Iris pigment epithelial cell (primary cell): Measurements from ENCODE around the gene ACE2.
A peak's percentile ranks its signal among the peaks of the same experiment; 100 is the strongest.
"Not testable (repeated sequence)": the region's sequence is repeated elsewhere in the genome, so short reads cannot be mapped to it uniquely, and the experiment has no call there.

Experiments
- DNase-seq: peaks from one replicate; pipeline ENCODE4 v3.0.0-alpha.2; 2011; ENCODE audit warnings: low read depth

ACE2 gene

GRCh38 chrX:15600745-15601144, at the start of gene ACE2:
TSS of gene ACE2 (minus strand) at chrX:15600960. CDS start at chrX:15600911, 49 bp downstream.
- no peak for DNase-seq

DNA sequence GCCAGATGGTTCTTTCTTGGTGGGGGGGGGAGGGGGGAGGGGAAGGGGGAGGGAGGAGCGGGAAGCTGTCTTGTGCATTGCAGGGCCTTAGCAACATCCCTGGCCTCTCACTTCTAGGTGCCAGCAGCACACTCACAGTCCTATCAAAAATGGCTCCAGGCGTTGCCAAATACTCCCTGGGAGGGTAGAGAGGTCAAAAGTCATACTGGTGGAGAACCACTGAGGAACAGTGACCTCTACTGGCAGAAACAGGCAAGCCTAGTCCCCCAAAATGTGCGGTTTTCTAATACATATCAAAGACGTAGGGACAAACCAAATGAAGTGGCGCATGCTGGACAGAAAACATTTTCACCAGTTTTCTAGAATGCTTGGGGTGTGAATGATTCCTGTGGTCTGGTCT, 46.8 kb upstream of the ACE2 start:
- not testable (repeated sequence) for DNase-seq

GRCh38 chrX:15646543-15646942, 45.8 kb upstream of the ACE2 start:
- DNase-seq, result no peak

DNA sequence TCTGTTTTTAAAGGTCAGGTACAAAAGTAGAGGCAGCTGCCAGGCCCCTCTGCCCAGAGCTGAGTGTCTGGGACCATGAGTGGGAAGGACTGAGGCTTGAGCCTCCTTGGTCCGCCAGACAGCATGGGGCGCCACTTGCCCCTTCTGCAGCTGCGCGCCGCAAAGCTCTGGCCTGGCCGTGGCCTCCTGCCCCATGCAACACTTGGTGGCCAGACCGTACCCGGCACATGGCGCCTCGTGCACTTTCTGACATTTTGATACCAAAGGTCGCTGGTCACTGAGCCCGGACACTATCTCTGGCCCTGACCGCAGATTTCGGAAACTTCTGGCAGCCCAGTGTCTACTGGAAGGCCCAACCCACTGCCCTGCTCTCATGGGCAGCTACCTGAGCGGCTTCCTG, 45.3 kb upstream of the ACE2 start:
- no peak for DNase-seq

- DNase-seq, result no peak
Measured at GRCh38 chrX:15645266-15645665, 44.5 kb upstream of the ACE2 start.

GRCh38 chrX:15644560-15644872, 43.8 kb upstream of the ACE2 start:
- no peak for DNase-seq

DNA sequence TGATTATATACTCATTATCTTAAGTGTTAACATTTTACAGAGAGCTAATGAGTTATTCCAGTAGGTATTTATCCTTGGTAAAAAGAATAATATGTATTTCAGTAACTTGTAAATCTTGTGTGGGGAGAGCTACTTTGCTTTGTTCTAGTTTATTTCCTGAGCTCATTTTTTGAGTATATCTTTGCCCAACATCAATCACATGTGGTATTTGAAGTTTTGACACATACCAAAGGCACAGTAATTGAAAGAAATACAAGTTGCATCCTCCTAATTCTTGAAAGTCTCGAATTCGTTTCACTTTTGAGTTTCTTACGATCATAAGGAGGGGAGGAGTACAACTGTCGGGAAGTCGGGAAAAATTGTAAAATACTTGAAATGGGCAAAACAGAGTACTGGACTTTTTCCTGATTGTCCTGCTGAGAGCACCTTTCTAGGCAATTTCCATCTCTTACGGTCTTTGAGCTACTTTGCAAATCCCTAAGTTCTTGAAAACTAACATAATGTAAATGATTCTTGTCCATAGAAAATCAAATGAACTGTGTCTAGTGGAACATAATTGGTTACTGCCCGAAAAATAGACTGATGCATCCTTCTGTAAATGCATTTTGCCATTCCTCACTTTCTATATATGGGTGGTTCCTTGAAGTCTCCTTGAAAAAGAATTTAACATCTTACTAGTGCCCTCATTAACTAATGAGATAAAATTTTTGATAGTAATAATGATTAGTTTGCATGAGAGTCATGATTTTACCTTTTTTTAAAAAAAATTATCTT, 43.2 kb upstream of the ACE2 start:
- no peak for DNase-seq

DNA sequence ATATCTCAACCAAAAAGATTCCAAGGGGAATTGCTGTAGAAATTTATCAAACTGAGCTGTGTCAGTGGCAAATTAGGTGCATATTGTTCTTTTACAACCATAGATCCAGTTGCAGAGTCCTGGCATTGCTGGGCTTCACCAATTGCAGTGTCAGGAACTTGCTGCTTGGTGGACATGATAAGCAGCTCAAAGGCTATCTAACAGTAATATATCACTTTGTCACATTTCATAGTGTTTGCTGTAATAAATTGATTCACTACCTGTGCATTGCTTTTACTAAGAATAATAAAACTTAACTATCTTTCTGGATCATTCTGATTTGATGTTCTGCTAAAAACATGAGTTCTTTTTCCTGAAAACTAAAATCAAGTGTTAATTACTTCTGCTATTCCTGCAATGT, 30.9 kb upstream of the ACE2 start:
- no peak for DNase-seq

GRCh38 chrX:15623054-15623453, 22.3 kb upstream of the ACE2 start:
- DNase-seq, result no peak

DNA sequence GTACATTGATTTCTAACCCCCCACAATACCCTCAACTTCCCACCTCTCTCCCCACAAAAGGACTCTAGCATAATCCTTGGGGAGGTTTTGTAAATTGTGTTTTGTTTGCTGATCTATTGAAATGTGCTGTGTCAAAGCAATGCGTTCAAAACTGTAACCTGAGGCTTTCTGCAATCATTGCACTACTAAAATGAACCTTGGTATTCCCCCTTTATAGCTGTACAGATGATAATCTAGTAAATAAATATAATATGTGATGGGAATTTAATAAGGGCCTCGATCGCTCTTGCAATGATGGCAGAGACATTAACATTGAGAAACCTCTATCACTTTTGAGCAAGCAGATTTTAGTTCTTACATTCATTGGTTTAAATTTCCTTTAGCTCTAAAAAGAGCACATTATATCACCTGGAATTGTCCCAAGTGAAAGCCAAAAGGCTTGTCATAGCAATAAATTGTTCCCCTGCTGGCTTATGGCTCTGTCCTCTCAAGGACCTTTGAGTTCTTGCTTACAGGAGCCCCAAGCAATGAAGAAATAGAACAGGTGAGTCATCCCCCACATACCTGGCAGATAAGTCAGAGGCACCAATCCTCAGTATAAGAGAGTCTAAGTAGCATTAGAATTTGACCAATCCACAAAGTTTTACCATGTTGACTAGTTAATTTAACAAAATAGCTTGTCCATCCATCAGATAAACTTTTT, 18.4 kb upstream of the ACE2 start:
- DNase-seq, result peak; percentile 14

DNA sequence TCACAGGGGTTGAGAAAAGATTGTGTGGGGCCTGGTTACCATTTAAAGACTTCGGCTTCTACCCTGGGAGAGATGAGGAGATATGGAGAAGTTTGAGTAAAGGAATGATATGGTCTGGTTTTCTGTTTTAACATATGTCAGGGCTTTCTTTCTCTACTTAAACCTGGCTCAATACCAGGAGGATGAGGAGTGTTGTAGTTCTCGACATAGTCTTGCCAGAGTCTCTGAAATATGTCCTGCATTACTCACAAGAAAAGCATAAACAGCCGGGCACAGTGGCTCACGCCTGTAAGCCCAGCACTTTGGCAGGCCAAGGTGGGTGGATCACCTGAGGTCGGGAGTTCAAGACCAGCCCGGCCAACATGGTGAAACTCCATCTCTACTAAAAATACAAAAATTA, 16.4 kb upstream of the ACE2 start:
- DNase-seq, result no peak

- no peak for DNase-seq
Measured at GRCh38 chrX:15616531-15616930, 15.8 kb upstream of the ACE2 start.

DNA sequence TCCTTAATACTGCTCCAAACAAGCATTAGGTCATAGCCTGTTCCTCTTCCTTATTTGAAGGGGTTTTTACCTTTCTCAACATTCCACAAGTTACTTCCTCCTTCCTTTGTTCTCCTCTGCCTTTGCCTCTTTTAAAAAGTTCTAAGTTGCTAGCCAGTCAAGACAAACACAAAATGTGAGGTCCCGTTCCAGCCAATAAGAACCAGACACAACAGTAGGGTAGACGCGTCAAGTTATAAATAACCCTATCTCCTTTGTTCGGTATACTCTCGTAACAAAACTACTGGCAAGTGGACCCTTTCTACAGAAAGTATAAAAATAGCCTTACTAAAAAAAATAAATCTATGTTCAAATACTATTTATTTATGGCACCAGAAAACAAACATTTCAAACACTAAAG, 6.3 kb upstream of the ACE2 start:
- no peak for DNase-seq

DNA sequence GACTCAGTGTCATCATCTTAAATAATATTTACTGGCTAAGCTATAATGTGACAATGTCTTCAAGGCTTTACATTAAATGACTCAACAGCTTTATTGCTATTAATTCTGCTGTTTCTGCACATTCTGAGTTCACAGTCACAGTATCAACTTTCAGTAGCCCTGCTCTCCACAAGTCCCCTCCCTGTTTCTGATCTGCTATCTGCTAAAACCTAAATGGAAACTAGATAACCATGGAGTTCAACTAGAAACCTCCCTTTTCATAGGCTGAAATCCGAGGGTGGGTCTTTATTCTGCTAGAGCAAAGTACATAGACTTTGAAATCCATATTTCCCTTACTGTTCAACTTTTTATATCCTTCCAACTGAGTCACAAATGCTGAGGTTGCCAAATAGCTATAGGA, 5.4 kb upstream of the ACE2 start:
- DNase-seq, result no peak

- DNase-seq, result no peak
Measured at GRCh38 chrX:15605226-15605625, 4.5 kb upstream of the ACE2 start.

GRCh38 chrX:15602761-15603160, 2.0 kb upstream of the ACE2 start:
- DNase-seq, result no peak

DNA sequence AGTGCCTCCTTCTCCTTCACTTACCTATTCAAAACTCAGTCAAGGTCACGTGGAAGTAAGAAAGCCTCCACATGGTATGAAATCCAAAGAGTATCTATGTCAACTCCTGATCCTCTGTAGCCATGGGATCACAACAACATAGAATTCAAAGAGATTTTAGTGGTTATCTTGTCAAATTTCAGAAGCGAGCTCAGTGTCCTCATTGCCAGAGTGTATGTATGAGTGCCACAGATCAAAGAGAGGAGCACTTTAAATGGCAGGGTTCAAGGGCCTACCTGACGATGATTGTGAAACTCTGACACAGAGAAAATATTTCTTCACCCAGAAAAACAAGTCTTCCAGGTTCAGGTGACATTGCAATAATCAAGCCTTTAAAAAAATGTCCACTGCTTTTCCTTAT, 1.2 kb upstream of the ACE2 start:
- no peak for DNase-seq

- DNase-seq, result no peak
Measured at GRCh38 chrX:15600049-15600448, 711 bp downstream of the ACE2 start.

GRCh38 chrX:15599461-15599860, 1.3 kb downstream of the ACE2 start:
- DNase-seq, result no peak

DNA sequence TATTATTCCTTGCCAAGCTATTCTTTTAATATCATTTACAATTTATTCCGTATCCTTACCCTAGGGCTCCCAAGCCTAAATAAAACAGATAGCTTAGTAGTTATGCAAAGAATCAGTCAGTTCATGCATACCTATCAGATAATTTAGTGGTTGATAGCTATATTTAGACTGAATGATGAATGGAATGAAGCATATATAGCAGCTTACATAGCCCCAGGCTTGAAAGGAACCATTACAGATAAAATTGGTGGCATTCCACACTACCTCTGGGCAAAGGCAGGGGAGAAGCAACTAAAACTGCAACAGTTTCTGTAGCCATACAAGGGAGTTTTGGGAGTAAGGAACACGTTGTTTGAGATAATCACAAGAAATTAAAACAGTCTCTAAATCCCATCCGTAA, 2.7 kb downstream of the ACE2 start:
- no peak for DNase-seq

DNA sequence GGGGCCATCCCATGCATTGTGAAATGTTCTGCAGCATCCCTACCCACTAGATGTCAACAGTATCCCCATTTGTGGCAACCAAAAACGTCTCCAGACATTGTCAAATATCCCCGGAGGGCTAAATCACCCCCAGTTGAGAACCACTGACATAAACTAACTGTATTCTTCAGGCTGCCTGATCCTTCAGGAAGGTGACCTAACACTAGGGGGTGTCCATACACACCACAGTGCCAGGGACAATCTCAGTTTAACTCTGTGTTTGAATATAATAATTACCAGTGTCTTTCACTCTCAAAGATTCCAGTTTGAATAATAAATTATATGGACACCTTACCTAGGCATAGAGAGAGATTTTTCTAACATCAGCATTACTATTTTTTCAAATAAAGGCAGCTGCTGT, 6.4 kb downstream of the ACE2 start:
- no peak for DNase-seq

DNA sequence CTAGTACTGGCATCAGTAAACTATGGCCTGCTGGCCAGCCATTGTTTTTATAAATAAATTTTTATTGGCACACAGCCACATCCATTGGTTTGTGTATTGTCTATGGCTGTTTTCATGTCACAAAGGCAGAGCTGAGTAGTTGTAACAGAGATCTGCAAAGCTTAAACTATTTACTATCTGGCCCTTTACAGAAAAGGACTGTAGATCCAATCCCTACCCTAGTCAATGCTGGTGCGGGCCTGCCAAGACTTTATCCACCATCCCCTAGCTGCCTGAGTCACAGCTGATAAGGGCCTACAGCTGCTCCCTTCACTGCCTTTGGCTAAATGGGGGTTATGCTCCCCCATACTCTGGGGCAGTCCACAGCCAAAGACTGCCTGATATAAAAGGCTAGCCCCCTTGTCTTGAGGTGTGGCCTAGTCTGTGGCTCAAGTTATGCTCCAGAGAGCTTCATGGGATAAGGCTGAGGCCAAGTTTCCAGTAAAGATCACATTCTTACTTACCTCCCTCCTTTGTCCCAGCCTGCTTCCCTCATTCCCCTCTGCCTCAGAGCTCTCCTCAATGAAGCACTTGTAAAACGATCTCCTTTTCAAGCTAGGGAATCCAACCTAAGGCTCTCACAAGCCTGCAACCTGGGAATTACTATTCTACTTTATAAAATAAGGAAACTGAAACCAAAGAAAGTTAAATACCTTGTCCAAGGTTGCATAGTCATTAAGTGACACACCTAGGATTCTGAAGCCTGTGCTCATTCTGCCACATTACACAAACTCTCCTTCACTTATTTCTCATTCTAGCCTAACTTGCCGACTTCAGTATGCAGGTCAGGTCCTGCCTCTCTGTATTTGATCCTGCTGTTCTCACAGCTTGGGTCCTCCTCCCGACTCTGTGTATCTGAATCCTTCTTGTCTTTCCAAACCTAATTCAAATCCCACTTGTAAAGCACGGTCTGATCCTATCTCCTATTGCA, 20.7 kb downstream of the ACE2 start:
- peak; percentile 34 for DNase-seq

DNA sequence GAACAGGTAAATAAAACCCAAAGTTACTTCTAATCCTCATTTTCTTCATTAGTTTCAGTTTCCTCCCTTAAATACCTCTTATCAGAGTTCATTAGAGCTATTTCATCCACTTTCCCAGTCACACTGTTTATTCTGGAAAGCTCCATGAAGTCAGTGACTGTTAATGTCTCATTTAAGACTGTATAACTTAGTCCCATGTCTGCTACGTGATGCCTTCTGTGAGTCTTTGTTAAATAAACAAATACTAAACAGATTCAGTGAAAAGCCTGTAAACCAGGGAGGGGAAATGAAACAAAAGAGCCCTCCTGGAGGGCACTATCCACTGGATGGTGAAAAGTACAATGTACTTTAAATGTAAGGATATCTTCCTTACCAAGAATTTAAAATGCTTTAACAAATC, 24.7 kb downstream of the ACE2 start:
- DNase-seq, result no peak
